CD8-positive, alpha-beta memory T cell (primary cell): ENCODE results near the gene CCDC18. TPM values are rescaled to one million over a fixed set of nuclear protein-coding genes. Genes with fewer than 3 reads are reported as not detected.
"Not testable (repeated sequence)": the region's sequence is repeated elsewhere in the genome, so short reads cannot be mapped to it uniquely, and the experiment has no call there.

ENCODE experiments used
- CTCF ChIA-PET: fragments of 350-600 bp; sonication (Branson Sonifier 250); formaldehyde crosslinking; loops from one replicate; lab custom pipeline; 2021; ENCODE audit warnings: antibody characterized with exemption; lab: Charles Lee
- POLR2A ChIA-PET: fragments of 350-600 bp; sonication (Branson Sonifier 250); formaldehyde crosslinking; loops from one replicate; lab custom pipeline; 2021; ENCODE audit warnings: antibody characterized with exemption; lab: Charles Lee
- DNase-seq, 5 donors: peaks; one replicate each; pipeline versions ENCODE4 v3.0.0 to v3.0.0-alpha.2; 2020 to 2022; ENCODE audit warnings: mixed read lengths in 1 of 5
- H3K27ac ChIP-seq: one replicate; pipeline ENCODE4 v1.7.0; 2013; ENCODE audit warnings: low read depth, mild to moderate bottlenecking, low read length, moderate library complexity
- H3K27me3 ChIP-seq: 2 replicates; pipeline ENCODE4 v1.7.0; 2013; ENCODE audit warnings: low read length, mild to moderate bottlenecking; ENCODE audit not compliant: insufficient read depth, poor library complexity, severe bottlenecking
- H3K36me3 ChIP-seq: 2 replicates; pipeline ENCODE4 v1.7.0; 2013; ENCODE audit warnings: mild to moderate bottlenecking, low read length, moderate library complexity; ENCODE audit not compliant: insufficient read depth
- H3K4me1 ChIP-seq: 2 replicates; pipeline ENCODE4 v1.7.0; 2013; ENCODE audit warnings: mild to moderate bottlenecking, low read length, moderate library complexity; ENCODE audit not compliant: insufficient read depth
- H3K4me3 ChIP-seq: 2 replicates; pipeline ENCODE4 v1.7.0; 2013; ENCODE audit warnings: mild to moderate bottlenecking, low read length
- H3K9me3 ChIP-seq: 2 replicates; pipeline ENCODE4 v1.7.0; 2013; ENCODE audit warnings: mild to moderate bottlenecking, low read length
- H3K27ac Mint-ChIP-seq, 8 donors: one replicate each; pipeline ENCODE4 v1.8.0; 2020 to 2021; ENCODE audit warnings: mixed read lengths in 8 of 8, mild to moderate bottlenecking in 6 of 8, inconsistent platforms in 3 of 8, moderate library complexity in 3 of 8
- H3K27me3 Mint-ChIP-seq, 2 donors: one replicate each; pipeline ENCODE4 v1.8.0; 2020 to 2021; ENCODE audit warnings: mixed read lengths in 2 of 2, mild to moderate bottlenecking in 1 of 2, moderate library complexity in 1 of 2
- H3K36me3 Mint-ChIP-seq, 3 donors: one replicate each; pipeline ENCODE4 v1.8.0; 2020 to 2021; ENCODE audit warnings: mixed read lengths in 3 of 3, inconsistent platforms in 1 of 3, mild to moderate bottlenecking in 1 of 3
- H3K4me1 Mint-ChIP-seq, 3 donors: one replicate each; pipeline ENCODE4 v1.8.0; 2020 to 2021; ENCODE audit warnings: mixed read lengths in 3 of 3, inconsistent platforms in 1 of 3, mild to moderate bottlenecking in 1 of 3
- H3K4me3 Mint-ChIP-seq, 7 donors: one replicate each; pipeline ENCODE4 v1.8.0; 2020 to 2021; ENCODE audit warnings: mixed read lengths in 7 of 7, mild to moderate bottlenecking in 6 of 7, moderate library complexity in 4 of 7, inconsistent platforms in 2 of 7
- H3K9me3 Mint-ChIP-seq, 5 donors: one replicate each; pipeline ENCODE4 v1.8.0; 2020 to 2022; ENCODE audit warnings: mixed read lengths in 5 of 5, mild to moderate bottlenecking in 3 of 5, moderate library complexity in 2 of 5, inconsistent platforms in 1 of 5
- polyA plus RNA-seq: library from polyadenylated mRNA; unstranded; fragments of 300-500 nt; fragmentation: Illumina TruSeq; gene quantifications from one replicate; pipeline ENCODE4 v1.2.3, GENCODE V29; 2021
- total RNA-seq, 2 experiments: library from RNA; stranded (reverse); gene quantifications; one replicate each; pipeline ENCODE4 v1.2.3, GENCODE V29; 2021

CCDC18 gene
- total and polyA plus RNA-seq, 3 experiments from 2014 or later, result 9.6 to 11.5 (median 10.7) TPM

DNA sequence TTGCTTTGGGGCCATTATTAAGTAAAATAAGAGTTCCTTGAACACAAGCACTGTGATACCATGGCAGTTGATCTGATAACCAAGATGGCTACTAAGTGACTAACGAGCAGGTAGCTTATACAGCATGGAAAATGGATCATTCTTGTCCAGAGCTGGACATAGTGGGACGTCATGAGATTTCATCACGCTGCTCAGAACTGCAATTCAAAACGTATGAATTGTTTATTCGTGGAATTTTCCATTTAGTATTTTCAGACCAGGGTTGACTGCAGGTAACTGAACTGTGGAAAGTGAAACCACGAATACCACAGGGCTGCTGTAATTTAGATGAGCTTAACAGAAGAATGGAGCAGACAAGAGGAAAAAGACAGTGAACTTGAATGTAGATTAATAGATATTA is 38.9 kb downstream of the CCDC18 start:
- CTCF ChIA-PET, result no interaction called here
- Mint-ChIP-seq H3K36me3 (peaks cover 9 to 23% (median 11%) of the 10 kb centered on the region in 3 donors), H3K27ac (peak overlapping the region in 6 of 8 donors; percentile 20 to 77 (median 61)), H3K27me3 (no peaks in the 10 kb centered on the region), H3K4me1 (peaks cover 13 to 22% (median 18%) of the 10 kb centered on the region in 3 donors), H3K9me3 (no peaks in the 10 kb centered on the region), H3K4me3 (peak overlapping the region; percentile 54 to 81 (median 78))
- H3K9me3 ChIP-seq, result no peaks in the 10 kb centered on the region
- no peaks in the 10 kb centered on the region for H3K4me1 ChIP-seq
- no peaks in the 10 kb centered on the region for H3K27me3 ChIP-seq
- DNase-seq, result peak in 1 of 5 donors; percentile 3
- peaks cover 4% of the 10 kb centered on the region for H3K36me3 ChIP-seq
- peak overlapping the region; percentile 59 for H3K4me3 ChIP-seq
- POLR2A ChIA-PET, result no interaction called here
- H3K27ac ChIP-seq, result no peak overlapping the region

DNA sequence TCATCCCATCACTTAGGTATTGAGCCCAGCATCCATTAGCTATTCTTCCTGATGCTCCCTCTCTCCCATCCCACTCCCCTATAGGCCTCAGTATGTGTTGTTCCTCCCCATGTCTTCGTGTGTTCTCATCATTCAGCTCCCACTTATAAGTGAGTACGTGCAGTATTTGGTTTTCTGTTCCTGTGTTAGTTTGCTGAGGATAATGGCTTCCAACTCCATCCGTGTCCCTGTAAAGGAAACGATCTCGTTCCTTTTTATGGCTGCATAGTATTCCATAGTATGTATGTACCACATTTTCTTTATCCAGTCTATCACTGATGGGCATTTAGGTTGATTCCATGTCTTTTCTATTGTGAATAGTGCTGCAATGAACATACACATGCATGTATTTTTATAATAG is 40.2 kb downstream of the CCDC18 start:
- not testable (repeated sequence) for H3K36me3 ChIP-seq, H3K4me3 ChIP-seq

DNA sequence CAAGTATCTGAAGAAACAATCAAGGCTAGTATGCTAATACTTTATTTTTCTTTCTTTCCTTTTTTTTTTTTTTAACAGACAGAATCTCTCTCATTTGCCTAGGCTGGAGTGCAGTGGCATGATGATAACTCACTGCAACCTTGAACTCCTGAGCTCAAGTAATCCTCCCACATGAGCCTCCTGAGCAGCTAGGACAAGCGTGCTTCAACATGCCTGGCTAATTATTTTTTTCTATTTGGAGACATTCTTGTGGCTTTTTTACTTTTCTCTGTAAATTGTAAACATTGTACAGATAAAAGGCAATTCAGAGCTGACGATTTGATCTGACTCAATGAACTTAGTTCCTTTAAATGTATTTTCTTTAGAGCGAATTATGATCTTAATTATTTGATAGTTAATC is 41.4 kb downstream of the CCDC18 start:
- no peak overlapping the region for H3K4me3 ChIP-seq
- no peaks in the 10 kb centered on the region for H3K9me3 ChIP-seq
- peaks cover 11 to 28% (median 15%) of the 10 kb centered on the region in 3 donors for H3K36me3 Mint-ChIP-seq
- no peak overlapping the region for H3K27ac ChIP-seq
- H3K27ac Mint-ChIP-seq, result no peak overlapping the region
- no peak for DNase-seq
- ChIA-PET CTCF (interaction anchor here (0.8 kb wide), 1 partner anchor 83 kb away, joined by 3 read pairs; no protein-coding TSS in a partner anchor), POLR2A (no interaction called here)
- no peak overlapping the region for H3K4me3 Mint-ChIP-seq
- H3K27me3 ChIP-seq, result no peaks in the 10 kb centered on the region
- H3K4me1 Mint-ChIP-seq, result peaks cover 13 to 22% (median 18%) of the 10 kb centered on the region in 3 donors
- H3K36me3 ChIP-seq, result peaks cover 4% of the 10 kb centered on the region
- H3K4me1 ChIP-seq, result no peaks in the 10 kb centered on the region
- no peaks in the 10 kb centered on the region for H3K27me3 Mint-ChIP-seq
- no peaks in the 10 kb centered on the region for H3K9me3 Mint-ChIP-seq

More for the DNA sequence above, 40.2 kb downstream of the CCDC18 start:
- CTCF ChIA-PET, H3K27me3 Mint-ChIP-seq, DNase-seq, H3K9me3 Mint-ChIP-seq, H3K27me3 ChIP-seq, POLR2A ChIA-PET, H3K4me1 ChIP-seq, H3K9me3 ChIP-seq, H3K27ac ChIP-seq: not testable (repeated sequence)
- peaks cover 9 to 26% (median 15%) of the 10 kb centered on the region in 3 donors for H3K36me3 Mint-ChIP-seq
- peaks cover 13 to 22% (median 18%) of the 10 kb centered on the region in 3 donors for H3K4me1 Mint-ChIP-seq
- H3K27ac Mint-ChIP-seq, result peak overlapping the region in 3 of 8 donors; percentile 2 to 55 (median 26)
- peak overlapping the region in 2 of 7 donors; percentile 12 to 39 for H3K4me3 Mint-ChIP-seq

DNA sequence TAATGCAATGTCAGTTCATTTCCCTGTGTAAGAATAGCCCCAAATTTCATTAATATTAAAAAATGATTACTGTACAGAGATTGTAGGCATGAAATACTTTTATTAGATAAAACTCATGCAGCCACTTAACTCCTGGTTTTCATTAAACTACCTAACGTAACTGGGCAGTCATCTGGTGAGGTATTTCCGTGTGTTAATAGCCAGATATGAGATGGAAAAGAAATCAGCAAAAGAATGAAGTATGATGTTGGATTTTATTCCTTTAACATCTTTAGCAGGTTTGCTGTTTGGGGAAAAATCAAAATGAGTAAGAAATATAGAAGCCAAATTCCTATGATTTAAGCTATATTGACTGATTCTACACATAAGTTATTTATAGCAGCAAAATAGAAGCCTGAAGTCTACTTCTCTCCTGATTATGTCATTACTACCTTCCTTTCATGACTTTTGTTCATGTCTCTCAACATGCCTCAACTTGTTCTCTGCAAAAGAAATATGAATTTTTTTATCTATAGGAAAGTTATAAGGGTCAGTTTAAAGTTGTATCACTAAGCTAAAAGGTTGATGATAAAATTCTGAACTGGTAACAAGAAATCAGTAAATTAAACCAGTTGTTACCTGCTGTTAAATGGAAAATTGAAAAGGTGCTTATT is 42.6 kb downstream of the CCDC18 start:
- ChIA-PET CTCF (no interaction called here), POLR2A (no interaction called here)
- H3K9me3 ChIP-seq, result no peaks in the 10 kb centered on the region
- H3K27ac ChIP-seq, result no peak overlapping the region
- Mint-ChIP-seq H3K36me3 (peaks cover 9 to 21% (median 15%) of the 10 kb centered on the region in 3 donors), H3K27ac (no peak overlapping the region), H3K9me3 (no peaks in the 10 kb centered on the region), H3K27me3 (no peaks in the 10 kb centered on the region), H3K4me1 (peaks cover 13 to 22% (median 18%) of the 10 kb centered on the region in 3 donors), H3K4me3 (no peak overlapping the region)
- H3K4me1 ChIP-seq, result no peaks in the 10 kb centered on the region
- no peak overlapping the region for H3K4me3 ChIP-seq
- no peaks in the 10 kb centered on the region for H3K27me3 ChIP-seq
- DNase-seq, result no peak
- H3K36me3 ChIP-seq, result peaks cover 4% of the 10 kb centered on the region

DNA sequence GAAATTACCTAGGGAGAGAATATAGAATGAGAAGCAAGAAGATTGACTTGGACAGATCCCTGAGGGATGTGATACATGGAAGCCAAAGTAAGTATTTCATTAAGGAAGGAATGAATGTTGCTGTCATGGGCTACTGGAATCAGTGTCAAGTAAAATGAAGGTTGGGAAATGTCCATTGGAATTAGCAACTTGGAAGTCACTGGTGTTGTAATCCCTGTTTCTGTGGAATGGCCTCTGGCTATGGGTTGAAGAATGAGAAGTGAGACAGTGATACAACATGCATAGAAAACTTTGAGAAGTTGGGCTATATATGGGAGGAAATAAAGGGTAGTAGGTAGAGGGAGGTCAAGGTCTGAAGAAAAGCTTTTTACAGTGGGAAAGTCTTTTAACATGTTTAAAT is 54.7 kb downstream of the CCDC18 start:
- no peak overlapping the region for H3K4me3 Mint-ChIP-seq
- no peak overlapping the region for H3K27ac Mint-ChIP-seq
- H3K4me3 ChIP-seq, result no peak overlapping the region
- no peak overlapping the region for H3K27ac ChIP-seq
- no peaks in the 10 kb centered on the region for H3K27me3 ChIP-seq
- no peaks in the 10 kb centered on the region for H3K4me1 ChIP-seq
- CTCF ChIA-PET, result no interaction called here
- no peak for DNase-seq
- peaks cover 30 to 46% (median 36%) of the 10 kb centered on the region in 3 donors for H3K36me3 Mint-ChIP-seq
- H3K9me3 Mint-ChIP-seq, result peaks cover 0 to 9% (median 0%) of the 10 kb centered on the region in 5 donors
- POLR2A ChIA-PET, result no interaction called here
- no peaks in the 10 kb centered on the region for H3K4me1 Mint-ChIP-seq
- H3K9me3 ChIP-seq, result no peaks in the 10 kb centered on the region
- no peaks in the 10 kb centered on the region for H3K27me3 Mint-ChIP-seq
- H3K36me3 ChIP-seq, result peaks cover 6% of the 10 kb centered on the region

DNA sequence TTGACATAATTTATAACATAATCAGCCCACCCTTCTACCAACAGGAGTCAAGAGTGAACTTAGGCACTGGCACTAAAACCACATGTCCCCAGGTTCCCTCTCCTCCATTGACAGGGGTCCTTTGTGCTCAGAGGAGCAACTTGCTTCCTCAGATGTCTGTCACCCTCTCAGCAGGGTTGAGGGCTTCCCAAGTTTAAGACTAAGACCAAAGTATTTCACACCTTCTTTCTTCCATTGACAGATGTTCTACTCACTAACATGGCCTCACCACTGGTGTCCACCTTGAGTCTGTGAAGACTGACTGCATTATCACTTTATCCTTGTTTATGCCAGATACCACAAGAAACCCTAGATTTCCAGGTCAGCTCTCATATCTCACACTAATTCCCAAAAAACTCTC is 56.5 kb downstream of the CCDC18 start:
- no peak overlapping the region for H3K27ac Mint-ChIP-seq
- no peak overlapping the region for H3K4me3 Mint-ChIP-seq
- H3K36me3 Mint-ChIP-seq, result peaks cover 36 to 47% (median 39%) of the 10 kb centered on the region in 3 donors
- H3K9me3 Mint-ChIP-seq, result peaks cover 0 to 3% (median 1%) of the 10 kb centered on the region in 5 donors
- H3K9me3 ChIP-seq, result no peaks in the 10 kb centered on the region
- H3K4me1 Mint-ChIP-seq, result no peaks in the 10 kb centered on the region
- no peaks in the 10 kb centered on the region for H3K27me3 Mint-ChIP-seq
- ChIA-PET CTCF (no interaction called here), POLR2A (no interaction called here)
- no peak overlapping the region for H3K27ac ChIP-seq
- H3K27me3 ChIP-seq, result no peaks in the 10 kb centered on the region
- no peaks in the 10 kb centered on the region for H3K4me1 ChIP-seq
- no peak overlapping the region for H3K4me3 ChIP-seq
- no peak for DNase-seq
- peaks cover 6% of the 10 kb centered on the region for H3K36me3 ChIP-seq

DNA sequence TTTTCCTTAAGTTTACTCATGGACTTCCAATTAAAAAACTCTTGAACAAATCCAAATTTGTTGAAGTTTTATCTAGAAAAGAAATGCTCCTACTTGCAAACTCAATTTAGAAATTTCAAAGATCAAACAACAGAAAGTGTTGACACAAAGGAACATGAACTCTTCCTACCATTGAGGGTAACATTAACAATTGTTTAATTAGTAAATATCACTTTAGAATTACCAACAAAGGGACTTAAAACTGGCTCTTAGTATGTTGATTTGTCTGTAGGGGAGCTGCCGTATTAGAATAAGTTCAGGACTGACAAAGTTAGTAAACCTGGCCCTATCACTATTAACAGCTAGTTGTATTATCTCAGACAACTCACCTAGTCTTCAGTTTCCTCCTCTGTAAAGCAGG is 57.9 kb downstream of the CCDC18 start:
- no peaks in the 10 kb centered on the region for H3K4me1 ChIP-seq

DNA sequence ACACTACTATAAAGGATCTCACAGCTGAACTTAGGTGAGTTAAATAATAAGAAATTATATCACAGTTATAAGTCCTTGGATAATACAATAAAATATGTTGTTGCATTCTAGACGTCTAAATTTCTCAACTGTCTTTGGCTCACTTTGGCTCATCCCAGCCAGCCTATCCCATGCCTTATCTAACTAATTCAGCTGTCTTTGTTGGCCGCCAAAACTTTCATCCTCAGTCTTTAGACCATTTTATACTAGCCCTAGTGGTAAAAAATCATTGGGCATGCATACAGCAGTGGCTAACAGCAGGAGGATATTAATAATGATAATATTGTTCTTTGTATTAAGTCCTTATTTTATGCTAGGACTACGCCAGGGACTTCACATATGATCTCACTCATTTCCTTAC is 59.3 kb downstream of the CCDC18 start:
- H3K36me3 ChIP-seq, result peaks cover 6% of the 10 kb centered on the region
- CTCF ChIA-PET, result no interaction called here

More for the DNA sequence above, 57.9 kb downstream of the CCDC18 start:
- Histone ChIP-seq H3K36me3 (peaks cover 6% of the 10 kb centered on the region), H3K9me3 (peaks cover 4% of the 10 kb centered on the region), H3K4me3 (no peak overlapping the region), H3K27me3 (no peaks in the 10 kb centered on the region), H3K27ac (no peak overlapping the region)
- H3K27ac Mint-ChIP-seq, result no peak overlapping the region
- no peak for DNase-seq
- H3K9me3 Mint-ChIP-seq, result peaks cover 5 to 13% (median 11%) of the 10 kb centered on the region in 5 donors
- H3K4me1 Mint-ChIP-seq, result no peaks in the 10 kb centered on the region
- ChIA-PET CTCF (no interaction called here), POLR2A (no interaction called here)
- no peaks in the 10 kb centered on the region for H3K27me3 Mint-ChIP-seq
- peaks cover 39 to 56% (median 48%) of the 10 kb centered on the region in 3 donors for H3K36me3 Mint-ChIP-seq
- no peak overlapping the region for H3K4me3 Mint-ChIP-seq

More for the DNA sequence above, 59.3 kb downstream of the CCDC18 start:
- Histone ChIP-seq H3K4me3 (no peak overlapping the region), H3K4me1 (no peaks in the 10 kb centered on the region), H3K27me3 (no peaks in the 10 kb centered on the region), H3K27ac (no peak overlapping the region), H3K9me3 (peaks cover 4% of the 10 kb centered on the region)
- Mint-ChIP-seq H3K9me3 (peaks cover 12 to 18% (median 14%) of the 10 kb centered on the region in 5 donors), H3K4me1 (no peaks in the 10 kb centered on the region), H3K4me3 (no peak overlapping the region), H3K36me3 (peaks cover 43 to 61% (median 55%) of the 10 kb centered on the region in 3 donors), H3K27me3 (no peaks in the 10 kb centered on the region), H3K27ac (no peak overlapping the region)
- DNase-seq, result no peak
- POLR2A ChIA-PET, result no interaction called here
